ENCODE results near the gene PLCG2.
"Not testable (repeated sequence)": the region's sequence is repeated elsewhere in the genome, so short reads cannot be mapped to it uniquely, and the experiment has no call there.

The PLCG2 gene

DNA sequence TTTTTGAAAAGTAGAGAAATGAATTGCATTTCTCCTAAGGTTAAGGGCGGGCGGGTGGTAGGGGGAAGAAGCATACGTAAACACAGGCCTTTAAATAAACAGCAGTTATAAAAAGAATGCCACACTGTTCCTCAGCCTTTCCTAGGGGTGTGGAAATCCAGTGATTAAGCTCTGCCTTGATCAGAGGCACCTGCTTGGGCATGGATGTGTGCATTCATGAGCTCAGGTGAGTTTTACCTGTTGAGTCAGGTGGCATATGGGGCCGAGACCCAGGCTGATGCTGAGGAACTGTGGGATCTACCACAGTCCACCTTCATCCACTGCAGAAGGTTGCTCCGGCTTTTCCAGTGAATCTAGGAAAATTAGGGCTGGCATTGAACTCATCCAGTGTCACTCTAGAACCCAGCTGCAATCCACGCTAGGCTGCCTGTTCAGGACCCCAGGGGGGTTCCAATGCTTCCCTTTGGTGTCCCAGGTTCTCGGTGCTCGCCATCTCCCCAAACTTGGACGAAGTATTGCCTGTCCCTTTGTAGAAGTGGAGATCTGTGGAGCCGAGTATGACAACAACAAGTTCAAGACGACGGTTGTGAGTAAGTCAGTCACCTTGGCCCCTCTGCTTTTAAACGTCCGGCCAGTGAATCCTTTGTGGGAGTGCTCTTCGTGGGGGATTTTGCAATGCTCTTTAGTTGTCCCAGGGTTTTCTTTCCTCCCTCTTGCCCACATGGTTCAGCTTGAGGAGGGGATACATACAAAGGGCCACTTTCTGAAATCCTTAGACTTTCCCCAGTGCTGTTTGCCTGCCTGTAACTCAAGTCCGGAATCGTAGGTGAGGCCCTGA lies 159.5 kb downstream of the PLCG2 start:
- DNase-seq (ENCODE audit: low read depth in 3 of 3) = no peak

DNA sequence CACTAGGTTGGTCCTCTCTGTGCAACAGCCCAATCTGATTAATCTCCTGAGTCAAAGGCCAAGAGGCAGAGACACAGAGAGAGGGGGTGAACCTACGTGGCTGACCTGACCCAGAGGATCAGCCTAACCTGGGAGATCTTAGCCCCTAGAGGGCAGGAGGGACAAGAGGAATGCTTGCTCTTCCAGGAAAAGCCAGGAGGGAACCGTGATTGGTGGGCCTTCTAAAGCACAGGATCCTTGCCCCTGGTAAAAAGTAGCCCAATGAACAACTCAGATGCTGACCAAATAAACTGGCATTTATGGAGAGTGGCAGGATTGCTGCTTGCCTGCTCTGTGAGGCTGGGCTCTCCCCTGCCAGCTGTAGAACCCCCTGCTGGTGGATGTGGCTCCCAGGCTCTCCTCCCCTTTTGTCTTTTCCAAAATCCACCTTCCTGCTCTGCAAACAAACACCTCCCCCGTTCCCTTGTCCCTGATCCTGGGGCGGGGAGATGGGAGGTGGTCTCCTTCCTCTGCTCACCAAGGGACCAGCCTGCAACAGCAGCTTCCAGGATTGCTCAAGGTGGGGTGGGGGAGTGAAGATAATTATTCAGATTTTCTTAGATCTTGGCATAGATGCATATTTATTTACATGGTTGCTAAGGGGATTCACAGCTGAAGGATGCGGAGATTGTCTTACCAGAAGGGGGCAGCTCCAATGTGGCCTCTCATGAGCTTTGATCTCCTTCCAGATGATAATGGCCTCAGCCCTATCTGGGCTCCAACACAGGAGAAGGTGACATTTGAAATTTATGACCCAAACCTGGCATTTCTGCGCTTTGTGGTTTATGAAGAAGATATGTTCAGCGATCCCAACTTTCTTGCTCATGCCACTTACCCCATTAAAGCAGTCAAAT lies 160.3 kb downstream of the PLCG2 start:
- no peak for DNase-seq (ENCODE audit: low read depth in 3 of 3)

DNA sequence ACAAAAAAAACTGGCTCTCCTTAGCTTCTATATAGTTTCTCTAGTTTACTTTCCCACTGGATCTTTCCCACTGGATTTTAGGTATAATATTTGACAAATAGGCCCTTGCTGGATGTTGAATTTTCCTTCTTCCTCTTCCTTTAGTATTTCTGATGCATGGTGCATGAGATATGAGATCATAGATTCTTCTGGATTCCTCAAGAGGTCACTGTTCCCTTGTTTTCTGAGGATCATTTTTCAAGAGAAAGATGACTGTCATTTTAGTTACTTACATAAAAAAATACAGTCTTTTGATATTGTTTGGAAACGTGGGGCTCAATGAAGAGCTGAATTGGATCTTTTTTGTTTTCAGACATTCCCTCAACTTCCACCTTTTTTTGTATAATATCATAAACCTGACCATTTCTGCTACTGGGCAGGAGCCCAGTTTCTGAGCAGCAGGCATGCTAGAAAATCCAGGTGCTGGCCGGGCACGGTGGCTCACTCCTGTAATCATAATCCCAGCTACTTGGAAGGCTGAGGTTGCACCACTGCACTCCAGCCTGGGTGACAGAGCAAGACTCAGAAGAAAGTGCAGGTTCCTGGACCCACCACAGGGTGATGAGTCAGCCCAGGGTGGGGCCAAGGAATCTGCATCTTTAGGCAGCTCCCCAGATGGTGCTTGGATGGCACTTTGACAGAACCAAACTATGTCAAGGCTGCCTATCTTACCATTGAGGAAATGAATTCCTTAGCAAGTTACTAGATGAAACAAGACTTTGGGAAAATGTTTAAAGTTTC lies 161.9 kb downstream of the PLCG2 start:
- no peak for DNase-seq (ENCODE audit: low read depth in 3 of 3)

DNA sequence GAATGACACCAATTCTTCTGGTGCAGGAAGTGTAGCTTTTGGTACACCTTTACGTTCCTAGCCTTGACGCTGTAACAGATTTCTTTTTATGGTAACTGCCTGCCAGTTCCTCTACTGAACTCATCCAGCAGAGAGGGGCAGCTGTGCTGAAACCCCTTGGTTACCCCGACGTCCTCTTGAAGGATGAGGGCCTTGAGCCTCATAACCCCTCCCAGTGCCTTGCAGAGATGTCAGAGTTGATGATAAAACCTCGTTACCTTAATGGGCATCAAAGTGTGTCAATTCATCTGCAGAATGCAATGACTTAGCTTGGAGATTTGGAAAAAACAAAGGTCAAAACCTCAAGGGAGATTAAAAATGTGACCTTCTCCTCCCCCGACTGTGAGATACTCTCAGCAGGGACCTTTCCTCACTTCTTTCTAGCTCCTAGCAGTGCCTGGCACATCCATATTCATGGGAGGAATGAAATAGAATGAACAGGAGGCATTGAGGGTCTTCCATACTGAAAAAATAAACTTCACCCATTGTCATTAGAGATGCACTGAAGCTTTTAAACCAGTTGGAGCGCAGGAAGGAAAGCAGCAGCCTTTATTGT lies 163.0 kb downstream of the PLCG2 start:
- DNase-seq (ENCODE audit: low read depth in 3 of 3) = no peak

DNA sequence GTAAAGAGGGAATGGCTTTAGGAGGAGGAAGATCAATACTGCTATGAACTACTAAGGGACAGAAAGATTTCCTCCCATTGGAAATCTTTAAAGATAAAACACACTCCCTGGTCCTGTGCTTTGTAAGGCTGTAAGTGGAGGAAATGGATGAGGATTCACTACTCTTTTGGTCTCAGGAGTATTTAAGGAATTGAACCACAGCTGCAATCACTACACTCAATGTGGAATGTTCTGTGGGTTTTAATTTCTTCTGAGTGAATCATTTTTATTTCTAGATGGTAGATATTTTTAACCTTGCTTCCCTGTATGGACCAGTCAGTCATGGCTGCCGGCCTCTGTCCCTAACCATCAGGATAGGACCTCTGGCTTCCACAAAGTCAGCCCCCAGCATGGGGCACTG lies 166.6 kb downstream of the PLCG2 start:
- no peak for DNase-seq (ENCODE audit: low read depth in 3 of 3)

DNA sequence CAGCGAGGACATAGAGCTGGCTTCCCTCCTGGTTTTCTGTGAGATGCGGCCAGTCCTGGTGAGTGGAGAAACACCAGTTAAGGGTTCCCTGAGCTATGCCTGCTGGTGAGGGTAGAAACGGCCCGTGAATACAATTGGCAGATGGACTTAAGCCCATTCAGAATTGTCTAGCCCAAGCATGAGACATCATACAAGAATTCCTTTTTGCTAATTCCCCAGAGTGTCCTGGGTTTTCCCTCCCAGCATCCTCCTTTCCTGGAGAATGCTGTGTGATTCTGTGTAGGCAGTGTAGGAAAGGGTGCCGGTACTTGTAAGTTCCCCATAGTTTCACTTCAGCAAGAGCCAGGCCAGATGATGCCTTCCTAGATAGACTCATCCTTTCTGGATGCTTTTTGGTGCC lies 167.1 kb downstream of the PLCG2 start:
- DNase-seq (ENCODE audit: low read depth in 3 of 3) = no peak

DNA sequence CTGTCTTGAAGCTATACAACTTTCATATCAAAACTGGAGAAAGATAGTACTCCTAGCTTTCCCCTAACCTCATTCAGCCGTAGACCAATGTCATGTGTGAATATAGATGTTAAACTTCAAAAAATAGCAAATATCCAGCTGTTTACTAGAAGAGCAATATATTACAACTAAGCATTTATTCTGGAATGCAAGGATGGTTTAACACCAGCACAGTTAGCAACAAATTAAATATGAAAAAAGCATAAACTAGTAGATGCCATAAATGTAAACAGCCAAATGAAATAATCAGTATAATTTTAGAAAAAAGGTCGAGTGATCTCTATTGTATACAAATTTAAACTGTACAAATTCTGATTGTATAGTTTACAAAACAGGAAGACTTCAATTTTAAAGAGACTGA lies 172.5 kb downstream of the PLCG2 start:
- DNase-seq (ENCODE audit: low read depth in 3 of 3) = no peak

DNA sequence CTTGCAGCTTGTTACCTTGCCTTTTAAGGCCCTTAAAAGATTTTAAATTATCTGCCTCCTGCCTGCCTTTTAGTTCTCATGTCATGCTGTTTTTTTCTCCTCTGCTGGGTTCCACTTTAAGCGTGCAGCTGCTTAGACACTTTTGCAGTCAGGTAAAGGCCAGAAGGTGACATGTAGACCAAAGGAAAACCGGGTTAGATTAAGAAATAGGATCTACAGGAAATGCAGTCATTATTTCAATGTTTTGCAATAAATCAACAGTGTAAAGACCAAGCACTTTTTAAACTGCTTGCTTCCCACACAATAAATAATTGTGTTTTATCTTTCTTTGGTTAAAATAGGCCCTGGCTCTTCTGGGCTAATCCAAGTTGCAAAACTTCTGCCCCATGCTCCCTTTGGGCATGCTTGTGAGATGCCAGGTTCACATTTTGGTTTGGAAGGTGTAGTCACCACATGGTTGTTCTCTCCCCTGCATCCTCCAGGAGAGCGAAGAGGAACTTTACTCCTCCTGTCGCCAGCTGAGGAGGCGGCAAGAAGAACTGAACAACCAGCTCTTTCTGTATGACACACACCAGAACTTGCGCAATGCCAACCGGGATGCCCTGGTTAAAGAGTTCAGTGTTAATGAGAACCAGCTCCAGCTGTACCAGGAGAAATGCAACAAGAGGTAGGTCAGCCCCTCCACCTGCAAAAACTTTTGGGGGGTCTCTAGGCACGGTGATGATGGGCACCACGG lies 177.3 kb downstream of the PLCG2 start:
- no peak for DNase-seq (ENCODE audit: low read depth in 3 of 3)

DNA sequence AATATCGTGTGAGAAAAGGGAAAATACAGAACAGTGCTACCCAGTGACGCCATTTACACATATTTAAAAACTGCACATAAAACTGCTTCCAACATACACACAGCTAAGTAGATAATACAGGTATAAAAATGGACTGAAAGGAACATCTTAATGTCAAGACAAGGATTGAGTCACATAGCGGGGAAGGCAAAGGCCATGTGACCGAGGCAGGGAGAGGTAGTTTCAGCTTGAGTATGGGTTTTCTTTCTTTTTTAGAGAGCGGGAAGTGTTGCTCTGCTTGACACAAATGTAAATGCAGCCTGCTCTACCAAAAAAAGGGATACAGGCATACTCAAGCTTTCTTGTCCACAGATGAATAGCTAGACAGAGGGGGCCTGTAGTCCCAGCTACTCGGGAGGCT lies 185.7 kb downstream of the PLCG2 start:
- DNase-seq (ENCODE audit: low read depth in 3 of 3) = no peak

DNA sequence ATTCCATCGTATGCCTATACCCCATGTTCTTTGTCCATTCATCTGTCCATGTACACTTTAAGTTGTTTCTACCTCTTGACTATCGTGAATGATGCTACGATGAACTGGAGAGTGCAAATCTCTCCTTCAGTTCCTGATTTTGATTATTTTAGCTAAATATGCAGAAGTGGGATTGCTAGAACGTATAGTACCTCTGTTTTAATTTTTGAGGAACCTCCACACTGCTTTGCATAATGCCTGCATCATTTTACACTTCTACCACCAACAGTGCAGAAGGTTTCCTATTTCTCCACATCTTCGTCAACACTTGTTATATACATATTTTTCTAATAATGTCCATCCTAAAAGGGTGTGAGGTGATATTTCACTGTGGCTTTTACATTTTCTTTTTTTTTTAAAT lies 188.3 kb downstream of the PLCG2 start:
- no peak for DNase-seq (ENCODE audit: low read depth in 3 of 3)

DNA sequence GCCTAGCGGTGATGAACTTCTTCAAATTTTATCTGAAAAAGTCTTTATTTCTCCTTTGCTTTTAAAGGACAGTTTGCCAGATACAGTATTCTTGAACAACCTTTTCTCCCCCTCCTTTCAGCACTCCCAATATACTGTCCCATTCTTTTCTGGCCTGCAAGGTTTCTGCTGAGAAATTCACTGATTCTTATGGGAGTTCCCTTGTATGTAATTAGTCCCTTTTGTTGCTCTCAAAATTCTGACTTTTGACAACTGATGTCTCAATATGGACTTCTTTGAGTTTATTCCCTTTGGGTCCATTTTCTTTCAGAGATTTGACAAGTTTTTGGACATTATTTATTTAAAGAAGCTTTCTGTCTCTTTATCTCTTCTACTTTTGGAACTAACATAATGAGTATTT lies 192.8 kb downstream of the PLCG2 start:
- no peak for DNase-seq (ENCODE audit: low read depth in 3 of 3)

DNA sequence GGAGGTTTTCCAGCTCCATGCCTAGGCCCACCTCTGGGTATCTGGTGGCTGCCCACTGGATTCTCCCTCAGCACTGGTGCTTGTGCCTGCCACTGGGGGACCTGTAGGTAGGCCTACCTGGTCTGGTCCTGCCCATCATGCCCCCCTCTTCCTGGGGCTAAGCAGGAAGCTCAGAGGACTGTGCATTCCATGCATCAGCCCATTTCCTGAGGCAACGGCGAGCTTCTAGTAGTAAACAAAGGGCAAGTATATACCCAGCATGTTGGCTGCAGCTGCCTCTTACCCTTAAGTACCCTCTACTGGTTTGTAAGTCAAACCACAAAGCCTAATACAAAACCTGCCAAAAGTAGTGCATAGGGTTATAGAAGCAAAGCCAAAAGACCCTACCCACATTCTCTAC lies 194.6 kb downstream of the PLCG2 start:
- DNase-seq (ENCODE audit: low read depth in 3 of 3) = no peak

DNA sequence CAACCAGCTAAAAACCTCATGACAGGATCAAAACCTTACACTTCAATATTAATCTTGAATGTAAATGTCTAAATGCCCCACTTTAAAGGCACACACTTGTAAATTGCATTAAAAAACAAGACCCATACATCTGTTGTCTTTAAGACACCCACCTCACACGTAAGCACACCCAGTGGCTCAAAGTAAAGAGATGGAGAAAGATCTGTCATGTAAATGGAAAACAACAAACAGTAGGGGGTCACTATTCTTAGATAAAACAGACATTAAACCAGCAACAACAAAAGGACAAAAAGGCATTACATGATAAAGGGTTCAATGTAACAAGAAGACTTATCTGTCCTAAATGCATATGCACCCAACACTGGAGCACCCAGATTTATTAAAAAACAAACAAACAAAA lies 196.5 kb downstream of the PLCG2 start:
- DNase-seq (ENCODE audit: low read depth in 3 of 3) = no peak

DNA sequence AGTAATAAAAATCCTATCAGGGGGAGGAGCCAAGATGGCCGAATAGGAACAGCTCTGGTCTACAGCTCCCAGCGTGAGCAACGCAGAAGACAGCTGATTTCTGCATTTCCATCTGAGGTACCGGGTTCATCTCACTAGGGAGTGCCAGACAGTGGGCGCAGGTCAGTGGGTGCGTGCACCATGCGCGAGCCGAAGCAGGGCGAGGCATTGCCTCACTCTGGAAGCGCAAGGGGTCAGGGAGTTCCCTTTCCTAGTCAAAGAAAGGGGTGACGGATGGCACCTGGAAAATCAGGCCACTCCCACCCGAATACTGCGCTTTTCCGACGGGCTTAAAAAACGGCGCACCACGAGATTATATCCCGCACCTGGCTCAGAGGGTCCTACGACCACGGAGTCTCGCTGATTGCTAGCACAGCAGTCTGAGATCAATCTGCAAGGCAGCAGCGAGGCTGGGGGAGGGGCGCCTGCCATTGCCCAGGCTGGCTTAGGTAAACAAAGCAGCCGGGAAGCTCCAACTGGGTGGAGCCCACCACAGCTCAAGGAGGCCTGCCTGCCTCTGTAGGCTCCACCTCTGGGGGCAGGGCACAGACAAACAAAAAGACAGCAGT lies 198.3 kb downstream of the PLCG2 start:
- DNase-seq (ENCODE audit: low read depth in 3 of 3) = not testable (repeated sequence)

DNA sequence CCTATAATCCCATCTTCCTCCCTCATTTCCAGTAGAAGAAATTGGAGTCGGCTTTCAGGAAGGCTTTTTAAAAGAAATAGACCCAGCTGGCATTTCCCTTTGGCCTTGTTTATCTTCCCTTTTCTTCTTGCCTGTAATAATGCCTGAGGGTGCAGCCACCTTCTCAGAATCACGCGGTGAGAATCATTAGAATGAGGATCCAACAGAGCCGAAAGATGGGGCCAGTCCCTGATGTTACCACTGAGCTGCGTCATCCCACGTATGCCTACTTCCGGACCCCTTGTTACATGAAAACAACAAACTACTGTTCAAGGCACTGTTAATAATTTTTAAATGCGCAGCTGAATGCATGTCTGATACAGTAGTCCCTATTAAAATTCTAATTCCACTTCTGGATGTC lies 208.0 kb downstream of the PLCG2 start:
- DNase-seq (ENCODE audit: low read depth in 3 of 3) = no peak

DNA sequence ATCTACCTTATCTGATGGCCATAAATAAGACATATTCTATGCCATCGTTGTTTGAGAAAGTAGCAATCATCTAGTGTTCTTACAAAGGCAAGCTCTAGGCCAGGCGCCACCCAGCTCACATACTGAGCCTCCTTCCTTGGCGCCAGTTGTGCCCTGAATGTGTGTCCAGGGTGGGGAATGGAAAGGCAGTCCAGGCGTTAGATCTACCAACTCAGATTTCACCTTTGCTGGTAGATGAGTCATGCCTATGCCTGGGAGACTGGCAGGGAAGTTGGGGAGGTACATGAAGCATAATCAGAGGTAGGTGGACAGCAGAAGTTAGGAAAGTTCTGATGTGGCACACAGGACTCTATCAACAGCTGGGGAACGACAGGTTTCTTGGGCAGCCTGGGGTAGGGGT lies 208.6 kb downstream of the PLCG2 start:
- DNase-seq (ENCODE audit: low read depth in 3 of 3) = no peak

DNA sequence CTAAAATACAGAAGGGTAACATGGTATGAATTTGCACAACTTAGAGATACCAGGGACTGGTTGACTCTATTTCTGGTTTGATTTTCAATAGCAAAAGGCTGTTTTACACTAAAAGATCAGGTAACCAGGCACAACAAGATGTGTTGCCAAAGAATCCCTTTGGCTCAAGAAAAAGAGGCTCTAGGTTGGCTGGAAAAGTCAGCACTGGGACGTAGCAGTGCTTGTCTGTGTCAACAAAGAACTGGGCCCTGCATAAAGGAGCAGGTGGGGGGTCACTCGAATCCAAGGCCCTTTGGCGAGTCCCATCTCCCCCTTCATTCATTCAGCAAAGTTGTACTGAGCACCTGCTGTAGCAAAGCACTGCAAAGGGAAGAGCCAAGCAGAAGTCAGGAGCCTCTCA lies 213.8 kb downstream of the PLCG2 start:
- DNase-seq (ENCODE audit: low read depth in 3 of 3) = no peak

DNA sequence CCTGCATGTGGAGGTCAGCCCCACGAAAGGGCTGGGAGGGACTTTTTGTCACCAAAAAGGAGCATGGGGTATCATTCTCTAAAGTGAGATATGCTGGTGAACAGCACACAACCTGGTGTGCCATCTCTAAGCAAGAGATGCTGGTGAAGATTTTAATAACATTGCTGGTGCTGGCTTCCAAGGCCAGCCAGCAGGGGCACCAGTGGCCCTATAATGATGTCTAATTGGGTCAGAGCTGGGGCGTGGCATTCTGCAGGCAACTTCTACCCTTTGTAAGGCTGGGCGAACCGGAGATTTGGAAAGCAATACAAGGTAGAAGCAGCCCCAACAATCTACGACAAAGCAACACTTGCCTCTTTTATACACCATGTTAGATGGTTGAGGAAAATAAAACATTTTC lies 215.4 kb downstream of the PLCG2 start:
- DNase-seq (ENCODE audit: low read depth in 3 of 3) = no peak

DNA sequence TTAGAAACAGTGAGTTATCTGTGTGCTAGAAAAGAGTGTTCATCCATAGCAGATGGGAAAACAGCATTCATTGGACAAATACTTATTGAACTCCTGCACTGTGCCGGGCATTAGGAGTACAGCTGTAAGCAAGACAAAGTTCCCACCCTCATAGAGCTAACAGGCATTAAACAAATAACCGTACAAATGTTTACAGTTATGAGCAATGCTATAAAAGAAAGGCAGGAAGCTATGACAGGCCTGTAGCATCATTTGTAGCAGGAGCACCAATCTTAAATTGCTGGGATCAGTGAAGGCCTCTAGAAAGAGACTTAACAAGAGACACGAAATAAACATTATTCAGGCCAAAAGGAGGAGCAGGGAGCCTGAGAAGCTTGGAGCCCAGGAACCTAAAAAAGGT lies 216.6 kb downstream of the PLCG2 start:
- DNase-seq (ENCODE audit: low read depth in 3 of 3) = no peak

DNA sequence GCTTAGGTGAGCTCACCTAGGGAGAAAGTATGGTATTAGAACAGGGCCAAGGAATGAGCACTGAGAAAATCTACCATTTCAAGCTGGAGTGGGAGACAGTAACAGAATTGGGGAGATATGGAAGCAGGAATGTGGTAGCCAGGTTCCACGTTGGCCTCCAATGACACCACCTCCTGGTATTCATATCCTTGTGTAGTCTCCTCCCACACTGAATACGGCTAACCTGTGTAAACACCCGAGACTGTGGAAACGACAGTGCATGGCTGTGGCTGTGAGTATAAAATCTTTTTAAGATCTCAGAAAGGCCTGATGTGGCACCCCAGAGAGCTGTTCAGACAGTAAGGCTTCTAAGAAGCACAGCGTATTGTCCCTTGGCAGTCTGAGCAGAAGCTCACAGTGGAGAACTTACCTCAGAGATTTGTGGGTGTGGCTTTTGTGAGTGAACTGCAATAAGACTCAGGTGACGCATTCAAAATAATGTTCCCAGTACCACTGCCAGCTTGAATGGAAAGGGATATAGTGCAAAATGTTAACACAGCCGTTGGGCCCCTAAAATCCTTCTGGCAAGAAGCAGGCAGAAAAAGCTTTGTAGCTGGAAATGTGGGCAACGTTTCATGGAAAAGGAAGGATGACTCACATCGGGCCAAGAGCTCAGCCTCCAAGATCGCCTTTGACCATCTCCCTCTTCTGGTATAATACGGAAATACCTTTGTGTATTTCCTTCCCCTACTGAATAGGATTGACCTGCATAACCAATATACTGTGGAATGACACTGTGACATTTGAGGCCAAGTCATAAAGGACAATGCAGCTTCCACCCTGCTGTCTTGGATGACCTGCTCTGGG lies 217.8 kb downstream of the PLCG2 start:
- no peak for DNase-seq (ENCODE audit: low read depth in 3 of 3)

All from stimulated activated CD4-positive, alpha-beta T cell treated with anti-CD3 and anti-CD28 coated beads, TNF-alpha, amount 100 ng/mL, for 4 hours (primary cell).